Coronary artery (tissue), 2 donors: Measurements from ENCODE around the gene PPM1E.

ENCODE experiments used
- DNase-seq: peaks from one replicate; pipeline ENCODE4 v3.0.0-alpha.2; 2017; ENCODE audit warnings: low spot score
- H3K27ac ChIP-seq, 2 donors: fragments of 200-600 bp; sonication (generic); one replicate each; pipeline ENCODE4 v1.5.1; 2016 to 2019
- H3K4me3 ChIP-seq: fragments of 200-600 bp; sonication (generic); 2 replicates; pipeline ENCODE4 v1.5.1; 2016; ENCODE audit warnings: mild to moderate bottlenecking, moderate library complexity
- CTCF ChIP-seq: fragments of 200-600 bp; sonication (generic); IDR thresholded peaks from one replicate; pipeline ENCODE4 v1.5.1; 2019; ENCODE audit warnings: antibody characterized with exemption

PPM1E gene

DNA sequence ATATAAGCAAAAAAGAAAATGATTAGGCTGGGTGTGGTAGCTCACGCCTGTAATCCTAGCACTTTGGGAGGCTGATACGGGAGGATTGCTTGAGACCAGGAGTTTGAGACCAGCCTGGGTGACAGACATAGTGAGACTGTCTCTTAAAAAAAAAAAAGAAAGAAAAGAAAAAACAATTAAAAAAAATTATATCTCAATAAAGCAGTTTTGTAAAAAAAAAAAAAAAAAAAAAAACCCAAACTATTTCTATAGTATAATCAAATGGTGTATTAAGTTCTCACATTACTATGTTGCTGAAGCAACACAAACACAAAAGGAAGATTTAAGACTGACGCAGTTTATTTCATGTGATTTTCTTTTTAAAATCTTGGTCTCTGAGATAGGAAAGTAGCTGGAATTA, 210.6 kb downstream of the PPM1E start:
- no peak for DNase-seq
- no peak overlapping the region for H3K4me3 ChIP-seq
- no peak overlapping the region for H3K27ac ChIP-seq
- TF ChIP-seq CTCF = no peak

DNA sequence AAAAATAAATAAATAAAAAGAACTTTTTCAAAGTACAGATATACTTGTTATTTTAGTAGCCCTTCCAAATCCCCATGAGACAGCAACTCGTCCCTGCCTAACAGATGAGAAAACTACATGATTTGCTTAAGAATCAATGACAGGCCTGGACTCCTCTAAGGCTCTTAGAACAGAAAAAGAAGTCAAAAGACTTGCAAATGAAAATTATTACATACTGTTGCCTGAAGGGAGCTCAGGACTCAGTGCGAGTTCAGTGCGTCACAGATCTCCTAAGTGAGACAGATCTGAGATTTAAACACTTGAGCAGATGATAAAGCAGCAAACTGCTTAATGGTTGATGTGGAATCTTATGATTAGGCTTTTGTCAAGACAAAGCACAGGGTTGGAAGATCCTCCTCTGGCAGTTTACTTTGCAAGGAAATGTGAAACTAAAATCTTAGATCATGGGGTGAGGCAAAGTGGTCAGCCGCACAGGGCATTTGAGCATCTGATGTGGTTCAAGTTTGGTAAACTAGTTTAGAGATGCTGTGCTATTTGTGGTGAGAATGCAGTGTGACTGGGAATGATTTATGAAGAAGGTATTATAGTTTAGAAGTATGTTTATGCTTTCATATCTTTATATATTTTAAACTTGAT, 212.9 kb downstream of the PPM1E start:
- Histone ChIP-seq H3K4me3 (no peak overlapping the region), H3K27ac (no peak overlapping the region)
- TF ChIP-seq CTCF = no peak
- no peak for DNase-seq

- Histone ChIP-seq H3K4me3 (no peak overlapping the region), H3K27ac (no peak overlapping the region)
- DNase-seq = no peak
- no peak for TF ChIP-seq CTCF
Measured at GRCh38 chr17:58969156-58969555, 213.5 kb downstream of the PPM1E start.

- Histone ChIP-seq H3K4me3 (no peak overlapping the region), H3K27ac (no peak overlapping the region)
- no peak for DNase-seq
- TF ChIP-seq CTCF = no peak
Measured at GRCh38 chr17:58969612-58970011, 214.0 kb downstream of the PPM1E start.

GRCh38 chr17:58970609-58971450, 215.2 kb downstream of the PPM1E start:
- no peak for DNase-seq
- TF ChIP-seq CTCF = no peak

GRCh38 chr17:58974354-58974753, 218.7 kb downstream of the PPM1E start:
- Histone ChIP-seq H3K27ac (no peak overlapping the region), H3K4me3 (no peak overlapping the region)
- no peak for DNase-seq
- no peak for TF ChIP-seq CTCF

More at GRCh38 chr17:58970609-58971450, 215.2 kb downstream of the PPM1E start:
- Histone ChIP-seq H3K4me3 (no peak overlapping the region), H3K27ac (no peak overlapping the region)

- TF ChIP-seq CTCF = no peak
- Histone ChIP-seq H3K4me3 (no peak overlapping the region), H3K27ac (no peak overlapping the region)
- no peak for DNase-seq
Measured at GRCh38 chr17:58976541-58976940, 220.9 kb downstream of the PPM1E start.
